ENCODE data around the gene HSPBP1. TPM values are rescaled to one million over a fixed set of nuclear protein-coding genes. Genes with fewer than 3 reads are reported as not detected.

Gene HSPBP1
- total RNA-seq, 1 experiment from 2014 or later, result 63.0 TPM

- no peak for ATAC-seq
- ChIA-PET RAD21 (ENCODE audit: low non-redundant PET in 1 of 2, low total read pairs in 2 of 2, uncharacterized antibody in 2 of 2, unreplicated experiment in 2 of 2) (no interaction called here), POLR2A (interaction anchor here (0.8 kb wide), 1 partner anchor 17 kb away, joined by 4 read pairs; the partner anchor contains the start of gene PPP6R1), CTCF (no interaction called here)
- Histone ChIP-seq H3K9me3 (ENCODE audit: control insufficient read depth in 1 of 2, insufficient read depth in 1 of 2, low read depth in 1 of 2, low read length in 2 of 2) (no peaks in the 10 kb centered on the region), H3K4me2 (ENCODE audit: low read length) (no peak overlapping the region), H3K4me3 (replicated peaks in 1 of 2; ENCODE audit: low read depth in 1 of 2, low read length in 2 of 2) (no peak overlapping the region), H3K9ac (ENCODE audit: low read length) (no peak overlapping the region), H3K36me3 (ENCODE audit: control insufficient read depth in 1 of 2, insufficient read depth in 2 of 2, low read length in 2 of 2) (peaks cover 43 to 45% of the 10 kb centered on the region in 2 experiments), H4K20me1 (ENCODE audit: insufficient read depth) (no peaks in the 10 kb centered on the region), H3K27ac (ENCODE audit: low read depth, low read length) (no peak overlapping the region), H2AFZ (ENCODE audit: low read depth, low read length, poor library complexity, severe bottlenecking) (no peak overlapping the region), H3K4me1 (ENCODE audit: control insufficient read depth in 1 of 2, insufficient read depth in 2 of 2, low read length in 2 of 2) (no peaks in the 10 kb centered on the region), H3K79me2 (ENCODE audit: insufficient read depth, low read length) (peaks cover 15% of the 10 kb centered on the region), H3K9me2 (ENCODE audit: insufficient read depth) (no peaks in the 10 kb centered on the region), H3K27me3 (ENCODE audit: insufficient read depth, low read length) (no peaks in the 10 kb centered on the region)
- DNase-seq (ENCODE audit: low read depth, low spot score), result no peak
- intact Hi-C loops (cut with micrococcal nuclease), result no loop called here
- TF ChIP-seq YY1 (IDR thresholded peaks at IDR 0.05; ENCODE audit: extremely low read depth, insufficient replicate concordance, low read depth, low read length) (no peak), ATF3 (IDR thresholded peaks at IDR 0.05) (no peak), EZH2 (IDR thresholded peaks at IDR 0.05) (no peak), RAD21 (IDR thresholded peaks at IDR 0.05; ENCODE audit: low read depth) (no peak), EZH2phosphoT487 (IDR thresholded peaks at IDR 0.05; ENCODE audit: borderline replicate concordance) (no peak), ZNF274 (IDR thresholded peaks at IDR 0.05; ENCODE audit: low read depth, low read length) (no peak), REST (IDR thresholded peaks at IDR 0.05; ENCODE audit: low read depth) (no peak), FOSL1 (IDR thresholded peaks at IDR 0.05; ENCODE audit: low read depth) (no peak), POLR2AphosphoS5 (IDR thresholded peaks at IDR 0.05; ENCODE audit: low read depth, low read length) (no peak), EGR1 (IDR thresholded peaks at IDR 0.05; ENCODE audit: low read depth) (no peak), MAX (IDR thresholded peaks at IDR 0.05) (no peak), ZBTB33 (IDR thresholded peaks at IDR 0.05; ENCODE audit: extremely low read depth, insufficient replicate concordance, low read length) (no peak), POLR2A (IDR thresholded peaks at IDR 0.05; ENCODE audit: borderline replicate concordance, extremely low read depth, insufficient read depth, insufficient read length) (no peak)
- BruUV-seq (replicated peaks), result no TSS peak
Measured at GRCh38 chr19:55241935-55242464, 37.9 kb downstream of the HSPBP1 start.
